ENCODE data around the gene ATP8B3.

GRCh38 chr19:1845642-1846041 lies 33.6 kb upstream of the ATP8B3 start:
- no peak for TF ChIP-seq CTCF (conservative IDR thresholded peaks at IDR 0.05; ENCODE audit: low read depth in 2 of 2)
- no peak for TF ChIP-seq EZH2phosphoT487 (IDR thresholded peaks at IDR 0.05; ENCODE audit: unreplicated experiment)
- TF ChIP-seq EZH2 (IDR thresholded peaks at IDR 0.05; ENCODE audit: low read depth, unreplicated experiment) = no peak
- no peak for TF ChIP-seq ZNF114 (CRISPR knock-in tag; IDR thresholded peaks at IDR 0.05)
- no peak for TF ChIP-seq ETS1 (IDR thresholded peaks at IDR 0.05)
- TF ChIP-seq JUNB (IDR thresholded peaks at IDR 0.05; ENCODE audit: unreplicated experiment) = no peak

Data from GM23338 (cell line).